GM12878 (cell line): ENCODE measurements around the gene PSMB1. TPM values are rescaled to one million over a fixed set of nuclear protein-coding genes. Genes with fewer than 3 reads are reported as not detected.

Experiments
- ATAC-seq: fragments of 200-7000 bp; cut with Tn5 transposase; 3 replicates; pipeline ENCODE4 v1.9.1; 2020; ENCODE audit warnings: mild to moderate bottlenecking, moderate library complexity
- BruUV-seq: library from RNA; stranded (reverse); fragments of 400-500 nt; replicated peaks from 2 replicates; lab custom pipeline; 2021; lab: Mats Ljungman, UMichigan
- CTCF ChIA-PET: fragments of 300-600 bp; sonication (Branson Sonifier 250); formaldehyde crosslinking; extraction: SDS; loops from one replicate; lab custom pipeline; 2021; ENCODE audit warnings: inconsistent platforms; lab: Yijun Ruan, JAX
- POLR2A ChIA-PET: fragments of 350-600 bp; formaldehyde crosslinking; extraction: SDS; loops from one replicate; lab custom pipeline; 2021; ENCODE audit warnings: inconsistent platforms; lab: Charles Lee
- RAD21 ChIA-PET: fragments of 300-600 bp; sonication (Branson Sonifier 250); formaldehyde crosslinking; loops from one replicate; lab custom pipeline; 2023; ENCODE audit warnings: antibody characterized with exemption; ENCODE audit not compliant: unreplicated experiment; lab: Charles Lee
- SMC1A ChIA-PET: fragments of 300-600 bp; sonication (Branson Sonifier 250); formaldehyde crosslinking; loops from one replicate; lab custom pipeline; 2023; ENCODE audit not compliant: unreplicated experiment, uncharacterized antibody; lab: Charles Lee
- DNase-seq: peaks from one replicate; pipeline ENCODE4 v3.0.0-alpha.2; 2011; ENCODE audit warnings: low read depth, low spot score
- FAIRE-seq: peaks from 3 replicates; lab custom pipeline; 2011; peaks lifted over from hg19 to GRCh38; lab: Jason Lieb, UNC
- H2AFZ ChIP-seq: 2 replicates; pipeline ENCODE4 v1.6.0; 2011; ENCODE audit warnings: low read depth, low read length, control low read depth; ENCODE audit not compliant: control insufficient read depth
- H3K27ac ChIP-seq: 2 replicates; pipeline ENCODE4 v1.5.1; 2011; ENCODE audit warnings: control low read depth; ENCODE audit not compliant: control insufficient read depth, insufficient read depth
- H3K27me3 ChIP-seq, 2 experiments: replicated peaks in 1 of 2; 2 replicates each; pipeline versions ENCODE4 v1.6.0 to v1.6.1; 2011; ENCODE audit warnings: low read length in 1 of 2; ENCODE audit not compliant: control insufficient read depth in 2 of 2, insufficient read depth in 2 of 2
- H3K36me3 ChIP-seq, 2 experiments: 2 replicates each; pipeline ENCODE4 v1.5.1; 2011; ENCODE audit warnings: low read length in 1 of 2; ENCODE audit not compliant: control insufficient read depth in 2 of 2, insufficient read depth in 2 of 2
- H3K4me1 ChIP-seq: 2 replicates; pipeline ENCODE4 v1.6.1; 2011; ENCODE audit warnings: mild to moderate bottlenecking, low read length, moderate library complexity, mixed read lengths; ENCODE audit not compliant: control insufficient read depth, insufficient read depth
- H3K4me2 ChIP-seq: 2 replicates; pipeline ENCODE4 v1.6.0; 2011; ENCODE audit warnings: control low read depth; ENCODE audit not compliant: control insufficient read depth, insufficient read depth
- H3K4me3 ChIP-seq: fragments of 200-600 bp; sonication (generic); 2 replicates; pipeline ENCODE4 v1.5.1; 2016
- H3K79me2 ChIP-seq: 2 replicates; pipeline ENCODE4 v1.6.0; 2011; ENCODE audit warnings: low read length; ENCODE audit not compliant: control insufficient read depth, insufficient read depth
- H3K9ac ChIP-seq: 2 replicates; pipeline ENCODE4 v1.8.0; 2011; ENCODE audit warnings: low read length, control low read depth, mixed read lengths; ENCODE audit not compliant: control insufficient read depth, insufficient read depth
- H3K9me3 ChIP-seq: replicated peaks from 3 replicates; pipeline ENCODE4 v1.5.1; 2011; ENCODE audit warnings: mild to moderate bottlenecking, low read length; ENCODE audit not compliant: control insufficient read depth, insufficient read depth
- H4K20me1 ChIP-seq: 2 replicates; pipeline ENCODE4 v1.6.0; 2011; ENCODE audit not compliant: control insufficient read depth, insufficient read depth
- BRCA1 ChIP-seq: IDR thresholded peaks from 2 replicates; pipeline ENCODE4 v1.6.1; 2011; ENCODE audit warnings: low read depth, low read length, improper control_type of control experiment
- FOXM1 ChIP-seq: IDR thresholded peaks from 2 replicates; pipeline ENCODE4 v1.6.1; 2012; ENCODE audit warnings: low read depth, mild to moderate bottlenecking, inconsistent platforms, low read length, moderate library complexity
- JUNB ChIP-seq: IDR thresholded peaks from 2 replicates; pipeline ENCODE4 v1.6.1; 2016; ENCODE audit warnings: antibody characterized with exemption, mild to moderate bottlenecking
- RELA ChIP-seq: fragments of 450-650 bp; IDR thresholded peaks from 2 replicates; pipeline ENCODE4 v1.8.0; 2014; ENCODE audit warnings: borderline replicate concordance; ENCODE audit not compliant: partially characterized antibody
- SMAD1 ChIP-seq: fragments of 450-650 bp; IDR thresholded peaks from 2 replicates; pipeline ENCODE4 v1.6.1; 2018; ENCODE audit warnings: mild to moderate bottlenecking, low read depth; ENCODE audit not compliant: partially characterized antibody
- SMARCA5 ChIP-seq: fragments of 450-650 bp; IDR thresholded peaks from 2 replicates; pipeline ENCODE4 v1.6.1; 2017; ENCODE audit warnings: mild to moderate bottlenecking
- SREBF2 ChIP-seq: IDR thresholded peaks from 2 replicates; pipeline ENCODE4 v1.6.1; 2012; ENCODE audit warnings: mild to moderate bottlenecking, low read length
- STAT3 ChIP-seq: IDR thresholded peaks from 2 replicates; pipeline ENCODE4 v1.6.1; 2011; ENCODE audit warnings: low read depth, low read length, improper control_type of control experiment
- WRNIP1 ChIP-seq: IDR thresholded peaks from 2 replicates; pipeline ENCODE4 v1.6.1; 2011; ENCODE audit warnings: low read depth, low read length, improper control_type of control experiment, borderline replicate concordance
- ZNF592 ChIP-seq: fragments of 450-650 bp; IDR thresholded peaks from 2 replicates; pipeline ENCODE4 v1.6.1; 2017; ENCODE audit warnings: mild to moderate bottlenecking, moderate library complexity
- ZNF687 ChIP-seq: fragments of 450-650 bp; IDR thresholded peaks from 2 replicates; pipeline ENCODE4 v1.6.1; 2017; ENCODE audit warnings: mild to moderate bottlenecking, moderate library complexity
- WGBS: methylation state at CpG from one replicate; pipeline ENCODE4 v1.1.6; 2016; ENCODE audit warnings: low lambda C conversion rate; ENCODE audit not compliant: insufficient replicate concordance, insufficient coverage; ENCODE audit errors: missing lambda C conversion rate; 5-methylcytosine and 5-hydroxymethylcytosine counted together
- in situ Hi-C: fragments of 300-500 bp; cut with MboI; formaldehyde crosslinking; loops from 9 replicates; pipeline ENCODE4 v1.14.3; 2018; ENCODE audit warnings: mixed read lengths
- intact Hi-C: fragments of 100-400 bp; cut with micrococcal nuclease; formaldehyde crosslinking; loops from one replicate; pipeline ENCODE4 v1.14.2; 2022; ENCODE audit not compliant: unreplicated experiment
- polyA plus RNA-seq, 11 experiments: library from polyadenylated mRNA; depleted of rRNA in 4 of 11; unstranded in 6 of 11; stranded (reverse) in 5 of 11; fragments of >200 nt; fragmentation: Nextera tagmentation in 4 of 11; fragmentation: Illumina TruSeq in 1 of 11; extraction: Ambion mirVana in 4 of 11; extraction: Trizol in 1 of 11; gene quantifications; 1 replicate in 1 of 11; 2 replicates in 10 of 11; pipeline versions ENCODE4 v1.2.1 to v1.2.3, GENCODE V29; 2011 to 2016; ENCODE audit warnings: inconsistent platforms in 2 of 11, missing spikeins in 2 of 11, low read depth in 1 of 11
- total RNA-seq, 4 experiments: library from RNA; depleted of rRNA in 3 of 4; stranded (reverse); fragments of >200 nt in 3 of 4; fragmentation: Illumina TruSeq in 1 of 4; extraction: Trizol in 1 of 4; gene quantifications; 2 replicates each; pipeline versions ENCODE4 v1.2.1 to v1.2.3, GENCODE V29; 2013 to 2021
- TF ChIP-seq, protein P1 (sequence below): fragments of 450-650 bp; IDR thresholded peaks from 2 replicates; pipeline ENCODE4 v1.6.1; 2017; ENCODE audit warnings: low read depth, mild to moderate bottlenecking, moderate library complexity

The PSMB1 gene
- total and polyA plus RNA-seq, 10 of the 15 experiments (the other 5 are each of a cell fraction or from before 2014, with no cell fraction given) = 208 to 1,317 (median 508) TPM

DNA sequence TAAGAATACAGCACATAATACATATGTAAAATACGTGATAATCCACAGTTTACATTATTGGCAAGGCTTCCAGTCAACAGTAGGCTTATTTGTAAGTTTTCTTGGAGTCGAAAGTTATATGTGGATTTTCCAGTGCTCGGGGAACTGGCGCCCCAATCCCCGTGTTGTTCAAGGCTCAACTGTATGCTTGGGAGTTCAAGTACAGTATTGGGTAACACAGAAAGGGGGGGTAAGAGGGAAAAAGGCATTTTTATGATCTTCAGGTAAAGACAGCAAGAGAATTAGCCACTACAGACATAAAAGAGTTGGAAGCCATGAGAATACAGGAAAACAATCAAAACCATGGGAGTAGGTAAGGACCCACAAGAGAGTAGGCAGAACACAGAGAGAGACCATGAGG, 16.4 kb downstream of the PSMB1 start:
- H3K27me3 ChIP-seq = no peaks in the 10 kb centered on the region
- H3K9me3 ChIP-seq = no peaks in the 10 kb centered on the region
- no peak for FAIRE-seq
- no peaks in the 10 kb centered on the region for H4K20me1 ChIP-seq
- 98% methylated on average over 5 of the region's 5 CpGs for WGBS
- ATAC-seq = no peak
- RAD21 ChIA-PET = no interaction called here
- no peak overlapping the region for H3K27ac ChIP-seq
- SMC1A ChIA-PET = no interaction called here
- no peaks in the 10 kb centered on the region for H3K4me1 ChIP-seq
- in situ Hi-C loops (no loop called here), intact Hi-C loops (no loop called here)
- H3K79me2 ChIP-seq = peaks cover 2% of the 10 kb centered on the region
- H3K9ac ChIP-seq = no peak overlapping the region
- no peak for DNase-seq
- H2AFZ ChIP-seq = no peak overlapping the region
- BruUV-seq = no TSS peak
- peaks cover 18 to 49% of the 10 kb centered on the region in 2 experiments for H3K36me3 ChIP-seq
- POLR2A ChIA-PET = no interaction called here
- CTCF ChIA-PET = interaction anchor here (1.2 kb wide), 1 partner anchor 705 kb away, joined by 3 read pairs; no protein-coding TSS in a partner anchor
- H3K4me3 ChIP-seq = no peak overlapping the region
- TF ChIP-seq BRCA1 (no peak), ZNF592 (no peak), SREBF2 (no peak), SMARCA5 (no peak), RELA (no peak), JUNB (no peak), SMAD1 (no peak), FOXM1 (no peak), ZNF687 (no peak), WRNIP1 (no peak), STAT3 (no peak)
- TF ChIP-seq, protein P1, sequence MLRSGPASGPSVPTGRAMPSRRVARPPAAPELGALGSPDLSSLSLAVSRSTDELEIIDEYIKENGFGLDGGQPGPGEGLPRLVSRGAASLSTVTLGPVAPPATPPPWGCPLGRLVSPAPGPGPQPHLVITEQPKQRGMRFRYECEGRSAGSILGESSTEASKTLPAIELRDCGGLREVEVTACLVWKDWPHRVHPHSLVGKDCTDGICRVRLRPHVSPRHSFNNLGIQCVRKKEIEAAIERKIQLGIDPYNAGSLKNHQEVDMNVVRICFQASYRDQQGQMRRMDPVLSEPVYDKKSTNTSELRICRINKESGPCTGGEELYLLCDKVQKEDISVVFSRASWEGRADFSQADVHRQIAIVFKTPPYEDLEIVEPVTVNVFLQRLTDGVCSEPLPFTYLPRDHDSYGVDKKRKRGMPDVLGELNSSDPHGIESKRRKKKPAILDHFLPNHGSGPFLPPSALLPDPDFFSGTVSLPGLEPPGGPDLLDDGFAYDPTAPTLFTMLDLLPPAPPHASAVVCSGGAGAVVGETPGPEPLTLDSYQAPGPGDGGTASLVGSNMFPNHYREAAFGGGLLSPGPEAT = no peak
- TF ChIP-seq, all 136 proteins: peak for 0
- H3K4me2 ChIP-seq = no peak overlapping the region
